CD4-positive, CD25-positive, alpha-beta regulatory T cell (primary cell): ENCODE data around the gene TMEM131L. TPM values are rescaled to one million over a fixed set of nuclear protein-coding genes. Genes with fewer than 3 reads are reported as not detected.

Experiments used
- ATAC-seq, 2 donors: fragments of 150-1000 bp; cut with Tn5 transposase; one replicate each; pipeline ENCODE4 v1.10.0; 2021; ENCODE audit warnings: low read depth in 2 of 2, moderate number of reproducible peaks in 2 of 2, moderate library complexity in 1 of 2
- DNase-seq, 3 donors: peaks; one replicate each; pipeline versions ENCODE4 v3.0.0 to v3.0.0-alpha.2; 2012 to 2022; ENCODE audit warnings: mixed read lengths in 1 of 3
- H3K27ac ChIP-seq: one replicate; pipeline ENCODE4 v1.7.0; 2013; ENCODE audit warnings: mild to moderate bottlenecking, low read length; ENCODE audit not compliant: insufficient read depth, poor library complexity, severe bottlenecking
- H3K27me3 ChIP-seq: one replicate; pipeline ENCODE4 v1.7.0; 2013; ENCODE audit warnings: low read length; ENCODE audit not compliant: control insufficient read depth, insufficient read depth
- H3K36me3 ChIP-seq: one replicate; pipeline ENCODE4 v1.7.0; 2013; ENCODE audit warnings: mild to moderate bottlenecking, low read length, moderate library complexity; ENCODE audit not compliant: control insufficient read depth, insufficient read depth
- H3K4me1 ChIP-seq: 2 replicates; pipeline ENCODE4 v1.7.0; 2013; ENCODE audit warnings: mild to moderate bottlenecking, low read length; ENCODE audit not compliant: insufficient read depth, control insufficient read depth, poor library complexity, severe bottlenecking
- H3K4me3 ChIP-seq: one replicate; pipeline ENCODE4 v1.7.0; 2013; ENCODE audit warnings: low read depth, mild to moderate bottlenecking, low read length, moderate library complexity
- H3K9me3 ChIP-seq, 2 experiments: 1 replicate in 1 of 2; 2 replicates in 1 of 2; pipeline ENCODE4 v1.7.0; 2013; ENCODE audit warnings: low read length in 2 of 2, mild to moderate bottlenecking in 1 of 2, moderate library complexity in 1 of 2; ENCODE audit not compliant: control insufficient read depth in 2 of 2
- H3K27ac Mint-ChIP-seq, 3 donors: one replicate each; pipeline ENCODE4 v1.8.0; 2020 to 2022; ENCODE audit warnings: mild to moderate bottlenecking in 3 of 3, mixed read lengths in 3 of 3, moderate library complexity in 2 of 3
- H3K27me3 Mint-ChIP-seq: one replicate; pipeline ENCODE4 v1.8.0; 2022; ENCODE audit warnings: mild to moderate bottlenecking, mixed read lengths
- H3K36me3 Mint-ChIP-seq: one replicate; pipeline ENCODE4 v1.8.0; 2020; ENCODE audit warnings: mixed read lengths
- H3K4me1 Mint-ChIP-seq, 4 donors: one replicate each; pipeline ENCODE4 v1.8.0; 2020 to 2022; ENCODE audit warnings: mixed read lengths in 4 of 4, mild to moderate bottlenecking in 1 of 4
- H3K4me3 Mint-ChIP-seq, 4 donors: one replicate each; pipeline ENCODE4 v1.8.0; 2020 to 2022; ENCODE audit warnings: mild to moderate bottlenecking in 4 of 4, mixed read lengths in 4 of 4, moderate library complexity in 3 of 4
- H3K9me3 Mint-ChIP-seq, 7 donors: one replicate each; pipeline ENCODE4 v1.8.0; 2020 to 2022; ENCODE audit warnings: mixed read lengths in 7 of 7, mild to moderate bottlenecking in 3 of 7, moderate library complexity in 2 of 7
- polyA plus RNA-seq, 4 donors: library from polyadenylated mRNA; unstranded; fragments of 300-500 nt; fragmentation: Illumina TruSeq; gene quantifications; one replicate each; pipeline ENCODE4 v1.2.3, GENCODE V29; 2021
- total RNA-seq: library from RNA; stranded (reverse); gene quantifications from one replicate; pipeline ENCODE4 v1.2.3, GENCODE V29; 2022

TMEM131L gene
- total and polyA plus RNA-seq, 5 donors from 2014 or later: 35.5 to 86.4 (median 44.1) TPM

- peaks cover 5% of the 10 kb centered on the region for H3K27me3 Mint-ChIP-seq
- peak overlapping the region; percentile 95 to 99 (median 98) for H3K27ac Mint-ChIP-seq
- no peak for DNase-seq
- Histone ChIP-seq H3K4me1 (peaks cover 92% of the 10 kb centered on the region), H3K27ac (peak overlapping the region; percentile 92), H3K4me3 (peak overlapping the region; percentile 86), H3K27me3 (no peaks in the 10 kb centered on the region), H3K36me3 (peaks cover 6% of the 10 kb centered on the region), H3K9me3 (no peaks in the 10 kb centered on the region)
- peak overlapping the region; percentile 81 to 90 (median 88) for H3K4me3 Mint-ChIP-seq
- peaks cover 0 to 1% (median 0%) of the 10 kb centered on the region in 7 donors for H3K9me3 Mint-ChIP-seq
- H3K4me1 Mint-ChIP-seq: peaks cover 53 to 92% (median 76%) of the 10 kb centered on the region in 4 donors
- ATAC-seq: no peak
- H3K36me3 Mint-ChIP-seq: peaks cover 23% of the 10 kb centered on the region
These were observed 24.9 kb downstream of the TMEM131L start for GRCh38 chr4:153490985-153491483.

DNA sequence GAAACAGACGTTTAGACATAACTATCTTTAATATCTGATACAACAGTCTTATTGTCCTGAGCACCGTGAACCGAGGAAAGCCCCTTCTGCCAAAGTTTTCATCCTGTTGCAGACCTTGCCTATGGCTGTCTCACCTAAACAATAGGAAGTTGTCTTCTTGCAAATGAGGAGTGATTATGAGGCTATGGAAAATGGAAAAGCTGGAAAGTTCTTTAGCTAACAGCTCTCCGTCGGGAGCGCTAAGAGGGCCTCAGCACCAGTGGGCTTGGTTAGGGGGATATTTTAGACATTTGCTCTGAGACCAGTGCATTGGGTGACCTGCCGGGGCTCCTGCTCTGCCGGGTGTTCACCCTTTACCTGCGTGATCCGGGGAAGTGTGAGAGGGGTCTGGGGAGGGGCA is 28.4 kb downstream of the TMEM131L start:
- H3K4me3 Mint-ChIP-seq: peak overlapping the region in 3 of 4 donors; percentile 73 to 77 (median 74)

DNA sequence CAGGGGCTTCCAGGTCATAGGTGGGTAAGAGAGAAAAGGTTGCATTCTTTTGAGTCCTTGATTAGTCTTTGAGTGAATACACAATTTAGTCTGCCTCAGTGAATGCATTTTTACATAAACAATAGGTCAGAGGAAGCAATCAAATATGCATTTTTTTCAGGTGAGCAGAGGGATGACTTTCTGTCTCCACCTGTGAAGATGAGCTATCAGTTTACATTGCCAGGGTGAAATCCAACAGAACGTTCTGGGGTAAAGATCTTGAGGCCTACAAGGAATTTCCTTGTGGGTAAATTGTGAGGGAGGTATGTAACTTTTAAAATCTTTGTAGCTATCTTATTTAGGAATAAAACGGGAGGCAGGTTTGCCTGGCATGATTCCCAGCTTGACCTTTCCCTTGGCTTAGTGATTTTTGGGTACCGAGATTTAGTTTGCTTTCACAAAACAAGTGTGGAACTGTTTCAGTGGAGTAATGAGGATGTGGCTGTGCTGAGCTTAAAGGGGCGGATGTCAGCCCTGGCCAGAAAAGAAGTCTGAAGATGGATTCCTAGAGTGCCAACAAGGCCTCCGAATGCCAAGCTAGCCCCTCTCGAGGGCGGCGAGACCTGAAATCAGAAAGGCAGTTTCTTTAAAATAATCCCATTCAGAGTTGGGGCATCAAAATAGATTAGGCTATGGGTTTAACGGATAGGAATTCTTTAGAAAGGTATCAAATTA is 29.5 kb downstream of the TMEM131L start:
- Mint-ChIP-seq H3K4me1 (peaks cover 44 to 95% (median 76%) of the 10 kb centered on the region in 4 donors), H3K4me3 (peak overlapping the region; percentile 3 to 77 (median 74)), H3K27me3 (peaks cover 5% of the 10 kb centered on the region), H3K27ac (peak overlapping the region; percentile 90 to 99 (median 95)), H3K36me3 (peaks cover 29% of the 10 kb centered on the region), H3K9me3 (peaks cover 0 to 1% (median 0%) of the 10 kb centered on the region in 7 donors)
- H3K27ac ChIP-seq: peak overlapping the region; percentile 91
- no peaks in the 10 kb centered on the region for H3K27me3 ChIP-seq
- ATAC-seq (no peak), DNase-seq (peak in 1 of 3 donors; percentile 59)
- H3K4me1 ChIP-seq: peaks cover 92% of the 10 kb centered on the region
- peak overlapping the region; percentile 52 for H3K4me3 ChIP-seq
- H3K9me3 ChIP-seq: no peaks in the 10 kb centered on the region
- peaks cover 5% of the 10 kb centered on the region for H3K36me3 ChIP-seq

More for the DNA sequence above, 28.4 kb downstream of the TMEM131L start:
- no peaks in the 10 kb centered on the region for H3K27me3 ChIP-seq
- H3K9me3 ChIP-seq: no peaks in the 10 kb centered on the region
- peaks cover 93% of the 10 kb centered on the region for H3K4me1 ChIP-seq
- peak overlapping the region; percentile 91 for H3K27ac ChIP-seq
- H3K36me3 ChIP-seq: peaks cover 5% of the 10 kb centered on the region
- H3K4me3 ChIP-seq: peak overlapping the region; percentile 39
- Mint-ChIP-seq H3K9me3 (peaks cover 0 to 1% (median 0%) of the 10 kb centered on the region in 7 donors), H3K4me1 (peaks cover 50 to 92% (median 78%) of the 10 kb centered on the region in 4 donors), H3K27me3 (peaks cover 5% of the 10 kb centered on the region), H3K27ac (peak overlapping the region; percentile 90 to 99 (median 95)), H3K36me3 (peaks cover 25% of the 10 kb centered on the region)
- ATAC-seq (no peak), DNase-seq (no peak)

DNA sequence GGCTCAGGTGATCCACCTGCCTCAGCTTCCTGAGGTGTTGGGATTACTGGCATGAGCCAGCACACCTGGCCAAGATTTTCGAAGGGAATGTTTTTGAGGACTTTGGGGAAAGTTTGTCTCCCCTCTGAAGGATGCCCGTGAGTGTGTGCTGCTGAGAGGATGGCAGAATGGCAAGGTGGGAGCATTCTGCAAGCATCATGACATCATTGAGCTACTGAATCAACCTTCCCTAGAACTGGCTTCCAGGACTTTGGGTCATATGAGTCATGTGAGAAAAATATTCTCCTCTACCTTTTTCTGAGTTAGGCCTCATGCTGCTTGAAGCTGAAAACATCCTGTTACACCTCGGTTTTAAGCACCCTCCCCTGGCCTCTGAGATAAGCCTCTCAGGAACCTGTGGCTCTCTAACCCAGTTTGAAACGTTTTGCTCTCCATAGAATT is 31.0 kb downstream of the TMEM131L start:
- ATAC-seq (peak; percentile 88 to 91), DNase-seq (peak in 2 of 3 donors; percentile 71 to 90)
- H3K27ac Mint-ChIP-seq: peak overlapping the region; percentile 90 to 99 (median 95)
- H3K36me3 Mint-ChIP-seq: peaks cover 33% of the 10 kb centered on the region
- peak overlapping the region; percentile 74 to 88 (median 84) for H3K4me3 Mint-ChIP-seq
- H3K9me3 Mint-ChIP-seq: peaks cover 0 to 1% (median 0%) of the 10 kb centered on the region in 7 donors
- H3K4me1 Mint-ChIP-seq: peaks cover 41 to 95% (median 77%) of the 10 kb centered on the region in 4 donors
- Histone ChIP-seq H3K4me1 (peaks cover 90% of the 10 kb centered on the region), H3K4me3 (peak overlapping the region; percentile 80), H3K27ac (peak overlapping the region; percentile 91), H3K27me3 (no peaks in the 10 kb centered on the region), H3K9me3 (no peaks in the 10 kb centered on the region), H3K36me3 (peaks cover 5% of the 10 kb centered on the region)
- H3K27me3 Mint-ChIP-seq: peaks cover 5% of the 10 kb centered on the region

DNA sequence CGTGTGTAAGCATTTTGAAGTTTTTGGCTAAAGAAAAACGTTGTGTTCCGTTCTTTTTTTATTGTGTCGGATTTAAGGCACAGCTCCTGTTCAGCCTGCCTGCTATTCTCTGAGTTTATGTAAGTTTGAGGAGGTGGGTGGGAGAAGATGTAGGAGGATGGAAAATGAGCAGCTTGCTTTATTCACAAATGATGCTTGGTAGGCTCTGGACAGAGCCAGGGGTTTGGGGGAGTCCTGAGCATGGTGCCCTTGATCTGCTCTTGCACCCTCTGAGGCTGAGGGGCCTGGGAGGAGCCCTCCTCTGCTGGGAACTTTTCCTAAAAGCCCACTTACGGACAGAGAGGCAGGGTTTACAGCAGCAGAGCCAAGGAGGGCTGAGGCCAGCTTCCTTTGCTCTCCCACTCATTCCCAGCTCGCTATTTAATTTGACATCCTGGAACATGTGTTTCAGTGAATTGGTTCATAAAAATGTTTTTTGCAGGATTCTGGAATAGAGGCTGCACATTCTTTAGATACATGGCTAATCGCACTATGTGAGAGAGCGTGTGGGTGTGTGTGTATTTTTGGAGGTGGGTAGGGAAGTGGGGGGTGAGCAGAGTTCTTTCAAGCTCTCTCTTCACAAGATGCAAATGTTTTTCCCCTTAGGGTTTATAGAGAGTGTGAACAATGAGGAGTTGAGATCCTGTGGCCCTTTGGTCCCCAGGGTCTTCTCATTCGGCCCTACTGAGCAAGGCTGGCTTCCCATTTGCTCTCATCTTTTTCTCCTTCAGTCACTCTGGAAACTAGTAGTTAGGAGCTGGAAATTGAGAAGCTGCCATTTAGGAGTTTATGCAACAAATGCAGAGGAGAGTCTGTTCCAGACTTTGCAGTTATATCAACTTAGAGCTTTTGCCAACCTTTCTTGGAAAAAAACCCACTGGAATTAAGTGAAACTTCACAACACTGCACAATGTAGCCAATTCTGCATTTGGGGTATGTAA is 32.1 kb downstream of the TMEM131L start:
- Mint-ChIP-seq H3K4me1 (peaks cover 44 to 96% (median 81%) of the 10 kb centered on the region in 4 donors), H3K36me3 (peaks cover 31% of the 10 kb centered on the region), H3K4me3 (peak overlapping the region; percentile 74 to 88 (median 84)), H3K27ac (peak overlapping the region; percentile 90 to 99 (median 95)), H3K9me3 (no peaks in the 10 kb centered on the region), H3K27me3 (no peaks in the 10 kb centered on the region)
- peaks cover 5% of the 10 kb centered on the region for H3K36me3 ChIP-seq
- ATAC-seq (peak in 1 of 2 donors; percentile 26), DNase-seq (no peak)
- H3K27me3 ChIP-seq: no peaks in the 10 kb centered on the region
- peak overlapping the region; percentile 80 for H3K4me3 ChIP-seq
- peak overlapping the region; percentile 91 for H3K27ac ChIP-seq
- H3K9me3 ChIP-seq: no peaks in the 10 kb centered on the region
- peaks cover 92% of the 10 kb centered on the region for H3K4me1 ChIP-seq

DNA sequence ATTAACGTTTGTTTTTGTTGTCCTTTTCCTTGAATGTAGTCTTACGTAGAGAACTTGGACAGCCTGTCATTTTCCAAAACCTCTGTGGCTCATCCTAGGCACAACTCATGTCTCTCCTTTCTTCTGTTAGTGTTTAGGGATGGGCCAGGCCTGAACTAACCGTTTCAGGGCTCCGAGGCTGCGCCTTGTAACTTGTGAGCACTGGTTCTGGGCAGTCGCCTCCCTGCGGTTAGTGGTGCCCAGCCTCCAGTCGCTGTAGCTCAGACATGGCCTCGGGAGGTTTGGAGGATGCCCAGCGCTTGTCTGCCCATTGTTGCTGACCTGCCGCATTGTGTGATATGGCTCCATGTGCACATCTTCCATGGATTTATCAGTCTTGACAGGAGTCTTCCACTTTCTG is 32.8 kb downstream of the TMEM131L start:
- peaks cover 5% of the 10 kb centered on the region for H3K36me3 ChIP-seq
- H3K27ac ChIP-seq: peak overlapping the region; percentile 91
- H3K27me3 ChIP-seq: no peaks in the 10 kb centered on the region
- peak overlapping the region; percentile 90 to 99 (median 95) for H3K27ac Mint-ChIP-seq
- peaks cover 45 to 95% (median 76%) of the 10 kb centered on the region in 4 donors for H3K4me1 Mint-ChIP-seq
- DNase-seq: no peak
- H3K36me3 Mint-ChIP-seq: peaks cover 30% of the 10 kb centered on the region
- H3K9me3 Mint-ChIP-seq: no peaks in the 10 kb centered on the region
- peak overlapping the region; percentile 74 to 88 (median 84) for H3K4me3 Mint-ChIP-seq
- peak overlapping the region; percentile 80 for H3K4me3 ChIP-seq
- no peaks in the 10 kb centered on the region for H3K9me3 ChIP-seq
- no peaks in the 10 kb centered on the region for H3K27me3 Mint-ChIP-seq
- peaks cover 91% of the 10 kb centered on the region for H3K4me1 ChIP-seq
- no peak for ATAC-seq

- Histone ChIP-seq H3K36me3 (no peaks in the 10 kb centered on the region), H3K27me3 (no peaks in the 10 kb centered on the region), H3K27ac (peak overlapping the region; percentile 39), H3K9me3 (no peaks in the 10 kb centered on the region), H3K4me1 (peaks cover 71% of the 10 kb centered on the region), H3K4me3 (peak overlapping the region; percentile 7)
- ATAC-seq (no peak), DNase-seq (no peak)
- Mint-ChIP-seq H3K27ac (peak overlapping the region; percentile 79 to 95 (median 90)), H3K4me3 (peak overlapping the region in 3 of 4 donors; percentile 6 to 54 (median 49)), H3K36me3 (peaks cover 28% of the 10 kb centered on the region), H3K27me3 (no peaks in the 10 kb centered on the region), H3K9me3 (no peaks in the 10 kb centered on the region), H3K4me1 (peaks cover 32 to 90% (median 68%) of the 10 kb centered on the region in 4 donors)
These were observed 35.4 kb downstream of the TMEM131L start for GRCh38 chr4:153501578-153501977.
